ENCODE measurements around the gene PAMR1. TPM values are rescaled to one million over a fixed set of nuclear protein-coding genes. Genes with fewer than 3 reads are reported as not detected.

PAMR1 gene
- total and polyA plus RNA-seq, 2 donors (not counting 3 experiments of a cell fraction or from before 2014, with no cell fraction given) = not detected

GRCh38 chr11:35543481-35543880 lies 18.1 kb upstream of the PAMR1 start:
- DNase-seq (ENCODE audit: low read depth, low spot score) = no peak
- Histone ChIP-seq H3K27ac (ENCODE audit: insufficient read depth, low read depth, low read length) (no peak overlapping the region), H2AFZ (ENCODE audit: low read depth, low read length) (no peak overlapping the region), H3K27me3 (ENCODE audit: control insufficient read depth in 2 of 2, insufficient read depth in 2 of 2, low read length in 2 of 2) (peaks cover 0 to 3% of the 10 kb centered on the region in 2 experiments), H4K20me1 (replicated peaks; ENCODE audit: control insufficient read depth, extremely low read depth, insufficient read depth, low read length) (no peaks in the 10 kb centered on the region), H3K4me1 (ENCODE audit: control insufficient read depth, extremely low read depth, insufficient read depth, low read length) (no peaks in the 10 kb centered on the region), H3K9ac (replicated peaks; ENCODE audit: extremely low read depth, insufficient read depth, low read length) (no peak overlapping the region), H3K9me1 (replicated peaks; ENCODE audit: control insufficient read depth, extremely low read depth, insufficient read depth, low read length) (no peaks in the 10 kb centered on the region), H3K4me3 (replicated peaks in 1 of 3; ENCODE audit: insufficient read depth in 1 of 3, low read depth in 1 of 3, low read length in 3 of 3) (no peak overlapping the region), H3K36me3 (ENCODE audit: control insufficient read depth in 2 of 2, extremely low read depth in 1 of 2, insufficient read depth in 2 of 2, low read length in 2 of 2) (no peaks in the 10 kb centered on the region), H3K9me3 (replicated peaks; ENCODE audit: control insufficient read depth, insufficient read depth, low read length) (no peaks in the 10 kb centered on the region), H3K4me2 (ENCODE audit: insufficient read depth, low read length) (no peak overlapping the region), H3K79me2 (ENCODE audit: control insufficient read depth, insufficient read depth, low read length) (no peaks in the 10 kb centered on the region)
- intact Hi-C loops (cut with micrococcal nuclease) (no loop called here), dilution Hi-C loops (cut with MboI; ENCODE audit: extremely low pct_ligation_motif_present, low sequenced_read_pairs) (no loop called here)
- no peak for TF ChIP-seq POLR2A (IDR thresholded peaks at IDR 0.05; ENCODE audit: low read depth, low read length)
- no peak for TF ChIP-seq FOS (IDR thresholded peaks at IDR 0.05; ENCODE audit: borderline replicate concordance, insufficient read depth, low read length)
- TF ChIP-seq POLR2AphosphoS5 (IDR thresholded peaks at IDR 0.05; ENCODE audit: insufficient read depth, low read depth, low read length) = no peak
- TF ChIP-seq MYC (IDR thresholded peaks at IDR 0.05; ENCODE audit: low read depth, low read length) = no peak
- no peak for TF ChIP-seq GATA2 (IDR thresholded peaks at IDR 0.05; ENCODE audit: insufficient read depth, insufficient read length, low read depth, low read length)
- TF ChIP-seq CTCF (IDR thresholded peaks at IDR 0.05; ENCODE audit: extremely low read depth in 1 of 2, insufficient read depth in 1 of 2, low read depth in 1 of 2, low read length in 2 of 2) = no peak
- TF ChIP-seq EZH2 (IDR thresholded peaks at IDR 0.05; ENCODE audit: borderline replicate concordance, low read depth, low read length, severe bottlenecking) = no peak
- TF ChIP-seq JUN (IDR thresholded peaks at IDR 0.05; ENCODE audit: borderline replicate concordance, insufficient read depth, insufficient read length, low read depth) = no peak
- no peak for TF ChIP-seq MAX (IDR thresholded peaks at IDR 0.05; ENCODE audit: insufficient read depth, insufficient read length)
- POLR2A ChIA-PET = no interaction called here
- CTCF ChIA-PET = no interaction called here
- no peak for FAIRE-seq
- BruUV-seq (replicated peaks) = no TSS peak
